Measurements from ENCODE around the gene FARP1. TPM values are rescaled to one million over a fixed set of nuclear protein-coding genes. Genes with fewer than 3 reads are reported as not detected.

Gene FARP1
- total RNA-seq, 1 donor from 2014 or later, result 128 TPM

DNA sequence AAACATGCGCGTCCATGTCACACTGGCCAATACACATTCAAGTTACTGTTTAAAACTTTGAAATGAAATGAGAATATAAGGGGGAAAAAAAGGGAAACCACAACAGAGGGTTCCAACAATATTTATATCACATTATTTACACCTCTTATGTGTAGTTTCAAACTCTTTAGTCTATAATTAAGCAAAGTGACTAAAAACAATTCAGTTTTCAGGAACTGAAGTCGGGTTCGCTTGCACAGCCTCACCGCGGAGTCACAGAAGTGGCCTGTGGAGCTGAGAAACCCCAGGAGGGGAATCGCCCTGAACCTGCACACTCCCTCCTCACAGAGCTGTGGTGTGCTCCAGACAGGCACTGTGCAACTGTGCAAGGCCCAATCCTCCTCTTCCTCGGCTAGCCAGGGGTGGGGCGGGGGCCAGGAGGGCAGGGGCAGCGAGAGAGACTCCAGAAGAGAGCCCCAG is 358.1 kb downstream of the FARP1 start:
- peaks cover 88% of the 10 kb centered on the region for H4K20me1 ChIP-seq (ENCODE audit: insufficient read depth, low read length)
- no peaks in the 10 kb centered on the region for H3K27me3 ChIP-seq (ENCODE audit: insufficient read depth, low read length)
- peaks cover 100% of the 10 kb centered on the region for H3K79me2 ChIP-seq (ENCODE audit: insufficient read depth, low read length)
- no peak for TF ChIP-seq EZH2 (IDR thresholded peaks at IDR 0.05; ENCODE audit: insufficient read depth, low read length)
- TF ChIP-seq, protein P1, sequence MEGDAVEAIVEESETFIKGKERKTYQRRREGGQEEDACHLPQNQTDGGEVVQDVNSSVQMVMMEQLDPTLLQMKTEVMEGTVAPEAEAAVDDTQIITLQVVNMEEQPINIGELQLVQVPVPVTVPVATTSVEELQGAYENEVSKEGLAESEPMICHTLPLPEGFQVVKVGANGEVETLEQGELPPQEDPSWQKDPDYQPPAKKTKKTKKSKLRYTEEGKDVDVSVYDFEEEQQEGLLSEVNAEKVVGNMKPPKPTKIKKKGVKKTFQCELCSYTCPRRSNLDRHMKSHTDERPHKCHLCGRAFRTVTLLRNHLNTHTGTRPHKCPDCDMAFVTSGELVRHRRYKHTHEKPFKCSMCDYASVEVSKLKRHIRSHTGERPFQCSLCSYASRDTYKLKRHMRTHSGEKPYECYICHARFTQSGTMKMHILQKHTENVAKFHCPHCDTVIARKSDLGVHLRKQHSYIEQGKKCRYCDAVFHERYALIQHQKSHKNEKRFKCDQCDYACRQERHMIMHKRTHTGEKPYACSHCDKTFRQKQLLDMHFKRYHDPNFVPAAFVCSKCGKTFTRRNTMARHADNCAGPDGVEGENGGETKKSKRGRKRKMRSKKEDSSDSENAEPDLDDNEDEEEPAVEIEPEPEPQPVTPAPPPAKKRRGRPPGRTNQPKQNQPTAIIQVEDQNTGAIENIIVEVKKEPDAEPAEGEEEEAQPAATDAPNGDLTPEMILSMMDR (IDR thresholded peaks at IDR 0.05; ENCODE audit: insufficient read depth, low read depth, low read length), result no peak
- H2AFZ ChIP-seq (ENCODE audit: low read depth, low read length), result no peak overlapping the region
- peaks cover 4% of the 10 kb centered on the region for H3K36me3 ChIP-seq (ENCODE audit: insufficient read depth, low read length)
- Mint-ChIP-seq H3K27ac (ENCODE audit: unreplicated experiment) (no peak overlapping the region), H3K4me3 (ENCODE audit: unreplicated experiment) (no peak overlapping the region), H3K9me3 (ENCODE audit: unreplicated experiment) (no peaks in the 10 kb centered on the region), H3K36me3 (ENCODE audit: low read depth, unreplicated experiment) (peaks cover 27% of the 10 kb centered on the region), H3K4me1 (ENCODE audit: low read depth, unreplicated experiment) (peaks cover 43% of the 10 kb centered on the region), H3K27me3 (ENCODE audit: low read depth, unreplicated experiment) (no peaks in the 10 kb centered on the region)
- no peak overlapping the region for H3K9ac ChIP-seq (ENCODE audit: low read length)
- DNase-seq (ENCODE audit: low read depth) (no peak), FAIRE-seq (no peak)
- H3K4me3 ChIP-seq (ENCODE audit: insufficient read depth, low read depth, low read length), result no peak overlapping the region
- peaks cover 11% of the 10 kb centered on the region for H3K4me1 ChIP-seq (ENCODE audit: insufficient read depth, low read length)
- H3K27ac ChIP-seq (ENCODE audit: low read depth, low read length), result no peak overlapping the region
- H3K9me3 ChIP-seq (ENCODE audit: insufficient read depth, low read depth, low read length), result no peaks in the 10 kb centered on the region
- H3K4me2 ChIP-seq (ENCODE audit: low read length), result no peak overlapping the region

DNA sequence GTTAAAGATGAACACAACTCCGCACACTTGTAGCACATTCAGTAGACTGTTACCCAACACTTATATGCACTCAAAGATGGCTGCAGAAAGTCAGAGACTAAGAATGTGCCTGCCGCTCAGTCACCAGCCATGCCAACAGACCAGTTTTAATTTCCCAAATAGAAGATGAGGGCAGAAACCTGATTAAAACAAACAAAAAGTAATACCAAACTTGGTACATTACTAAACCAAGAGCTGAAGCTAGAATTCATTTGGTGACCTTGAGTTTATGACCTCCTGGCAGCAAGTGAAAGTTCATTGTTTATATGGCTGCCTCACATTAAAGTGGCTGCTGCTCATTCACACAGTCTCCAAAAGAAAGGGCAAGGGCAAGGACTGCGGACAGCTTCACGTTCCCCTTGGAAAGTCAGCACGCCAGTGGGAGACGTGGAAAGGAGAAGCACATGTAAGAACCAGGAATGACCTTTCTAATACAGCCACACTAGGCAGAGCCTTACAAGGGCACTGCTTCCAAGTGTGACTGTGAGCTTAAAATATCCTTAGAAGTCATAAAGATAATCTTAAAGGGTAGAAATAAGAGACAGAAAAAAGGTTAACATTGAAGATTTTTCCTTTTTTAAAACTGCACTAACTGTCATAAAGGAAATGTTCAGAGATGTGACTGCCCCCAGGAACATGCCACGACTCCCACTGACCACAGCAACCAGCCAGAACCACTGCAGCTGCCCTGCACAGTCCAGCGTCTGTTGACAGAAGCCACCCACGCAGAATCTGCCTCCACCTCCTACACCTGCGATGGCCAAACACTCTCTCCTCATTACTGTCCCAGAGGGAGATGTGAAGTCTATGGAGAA is 360.5 kb downstream of the FARP1 start:
- no peak overlapping the region for H3K4me3 Mint-ChIP-seq (ENCODE audit: unreplicated experiment)
- no peaks in the 10 kb centered on the region for H3K9me3 Mint-ChIP-seq (ENCODE audit: unreplicated experiment)
- TF ChIP-seq, protein P1 (IDR thresholded peaks at IDR 0.05; ENCODE audit: insufficient read depth, low read depth, low read length), result no peak
- no peak for TF ChIP-seq EZH2 (IDR thresholded peaks at IDR 0.05; ENCODE audit: insufficient read depth, low read length)

DNA sequence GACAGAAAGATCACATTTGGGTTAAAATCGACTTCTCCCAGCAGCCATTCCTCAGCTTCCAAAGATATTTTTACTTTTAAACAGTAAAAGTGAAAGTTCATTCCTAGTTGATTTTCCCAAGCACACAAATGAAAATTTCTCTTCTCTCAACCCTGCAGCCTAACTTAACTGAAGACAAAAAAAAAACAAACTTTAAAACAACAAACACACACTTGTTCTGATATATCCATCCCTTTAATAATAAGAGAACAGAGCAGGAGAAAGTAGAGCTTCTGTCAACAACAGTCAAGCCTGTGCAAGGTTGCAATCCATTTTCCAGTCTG is 361.1 kb downstream of the FARP1 start:
- no peak overlapping the region for H3K27ac Mint-ChIP-seq (ENCODE audit: unreplicated experiment)
- TF ChIP-seq EZH2 (IDR thresholded peaks at IDR 0.05; ENCODE audit: insufficient read depth, low read length), result no peak

More for the DNA sequence above, 360.5 kb downstream of the FARP1 start:
- Histone ChIP-seq H3K9me3 (ENCODE audit: insufficient read depth, low read depth, low read length) (no peaks in the 10 kb centered on the region), H3K79me2 (ENCODE audit: insufficient read depth, low read length) (peaks cover 100% of the 10 kb centered on the region), H3K9ac (ENCODE audit: low read length) (no peak overlapping the region), H2AFZ (ENCODE audit: low read depth, low read length) (no peak overlapping the region), H3K4me2 (ENCODE audit: low read length) (peak overlapping the region; percentile 38), H3K4me1 (ENCODE audit: insufficient read depth, low read length) (peaks cover 30% of the 10 kb centered on the region), H4K20me1 (ENCODE audit: insufficient read depth, low read length) (peaks cover 83% of the 10 kb centered on the region), H3K27ac (ENCODE audit: low read depth, low read length) (no peak overlapping the region), H3K27me3 (ENCODE audit: insufficient read depth, low read length) (no peaks in the 10 kb centered on the region), H3K36me3 (ENCODE audit: insufficient read depth, low read length) (peaks cover 4% of the 10 kb centered on the region), H3K4me3 (ENCODE audit: insufficient read depth, low read depth, low read length) (no peak overlapping the region)
- H3K27ac Mint-ChIP-seq (ENCODE audit: unreplicated experiment), result peak overlapping the region; percentile 54
- DNase-seq (ENCODE audit: low read depth) (no peak), FAIRE-seq (no peak)
- peaks cover 65% of the 10 kb centered on the region for H3K4me1 Mint-ChIP-seq (ENCODE audit: low read depth, unreplicated experiment)
- no peaks in the 10 kb centered on the region for H3K27me3 Mint-ChIP-seq (ENCODE audit: low read depth, unreplicated experiment)
- peaks cover 14% of the 10 kb centered on the region for H3K36me3 Mint-ChIP-seq (ENCODE audit: low read depth, unreplicated experiment)

More for the DNA sequence above, 361.1 kb downstream of the FARP1 start:
- Histone ChIP-seq H3K9me3 (ENCODE audit: insufficient read depth, low read depth, low read length) (no peaks in the 10 kb centered on the region), H3K4me1 (ENCODE audit: insufficient read depth, low read length) (peaks cover 36% of the 10 kb centered on the region), H3K36me3 (ENCODE audit: insufficient read depth, low read length) (no peaks in the 10 kb centered on the region), H2AFZ (ENCODE audit: low read depth, low read length) (no peak overlapping the region), H3K9ac (ENCODE audit: low read length) (no peak overlapping the region), H3K79me2 (ENCODE audit: insufficient read depth, low read length) (peaks cover 97% of the 10 kb centered on the region), H3K4me3 (ENCODE audit: insufficient read depth, low read depth, low read length) (no peak overlapping the region), H4K20me1 (ENCODE audit: insufficient read depth, low read length) (peaks cover 77% of the 10 kb centered on the region), H3K27me3 (ENCODE audit: insufficient read depth, low read length) (no peaks in the 10 kb centered on the region), H3K27ac (ENCODE audit: low read depth, low read length) (no peak overlapping the region), H3K4me2 (ENCODE audit: low read length) (peak overlapping the region; percentile 38)
- Mint-ChIP-seq H3K27me3 (ENCODE audit: low read depth, unreplicated experiment) (no peaks in the 10 kb centered on the region), H3K9me3 (ENCODE audit: unreplicated experiment) (no peaks in the 10 kb centered on the region), H3K4me3 (ENCODE audit: unreplicated experiment) (no peak overlapping the region), H3K36me3 (ENCODE audit: low read depth, unreplicated experiment) (peaks cover 13% of the 10 kb centered on the region), H3K4me1 (ENCODE audit: low read depth, unreplicated experiment) (peaks cover 71% of the 10 kb centered on the region)
- DNase-seq (ENCODE audit: low read depth) (no peak), FAIRE-seq (no peak)

Data from astrocyte (in vitro differentiated cells and primary cell).